Progenitor cell of endocrine pancreas (in vitro differentiated cells): ENCODE measurements around the gene MARCHF3. TPM values are rescaled to one million over a fixed set of nuclear protein-coding genes. Genes with fewer than 3 reads are reported as not detected.

ENCODE experiments used
- DNase-seq: peaks from one replicate; pipeline ENCODE4 v3.0.0; 2021; ENCODE audit warnings: low spot score; ENCODE audit not compliant: unreplicated experiment
- H3K27ac Mint-ChIP-seq: 2 replicates; pipeline ENCODE4 v1.8.0; 2021; ENCODE audit warnings: mild to moderate bottlenecking, moderate library complexity, mixed read lengths
- H3K27me3 Mint-ChIP-seq: 2 replicates; pipeline ENCODE4 v1.8.0; 2021; ENCODE audit warnings: mixed read lengths
- H3K36me3 Mint-ChIP-seq: 2 replicates; pipeline ENCODE4 v1.8.0; 2022; ENCODE audit warnings: mixed read lengths; ENCODE audit not compliant: insufficient read depth
- H3K4me1 Mint-ChIP-seq: 2 replicates; pipeline ENCODE4 v1.8.0; 2021; ENCODE audit warnings: low read depth, mixed read lengths
- H3K4me3 Mint-ChIP-seq: 2 replicates; pipeline ENCODE4 v1.8.0; 2021; ENCODE audit warnings: low read depth, mild to moderate bottlenecking, moderate library complexity, mixed read lengths
- H3K9me3 Mint-ChIP-seq: 2 replicates; pipeline ENCODE4 v1.8.0; 2021; ENCODE audit warnings: low read depth, mixed read lengths
- CTCF ChIP-seq: fragments of 200-600 bp; sonication (generic); IDR thresholded peaks from one replicate; pipeline ENCODE4 v1.5.0; 2021; ENCODE audit warnings: antibody characterized with exemption, mild to moderate bottlenecking; ENCODE audit not compliant: unreplicated experiment
- total RNA-seq: library from RNA; stranded (reverse); gene quantifications from 2 replicates; pipeline ENCODE4 v1.2.1, GENCODE V29; 2021

Gene MARCHF3
- total RNA-seq, 1 donor from 2014 or later, result 11.6 TPM

GRCh38 chr5:126994485-126994884, 35.9 kb downstream of the MARCHF3 start:
- Mint-ChIP-seq H3K36me3 (peaks cover 3% of the 10 kb centered on the region), H3K4me3 (no peak overlapping the region)
- no peak for TF ChIP-seq CTCF

DNA sequence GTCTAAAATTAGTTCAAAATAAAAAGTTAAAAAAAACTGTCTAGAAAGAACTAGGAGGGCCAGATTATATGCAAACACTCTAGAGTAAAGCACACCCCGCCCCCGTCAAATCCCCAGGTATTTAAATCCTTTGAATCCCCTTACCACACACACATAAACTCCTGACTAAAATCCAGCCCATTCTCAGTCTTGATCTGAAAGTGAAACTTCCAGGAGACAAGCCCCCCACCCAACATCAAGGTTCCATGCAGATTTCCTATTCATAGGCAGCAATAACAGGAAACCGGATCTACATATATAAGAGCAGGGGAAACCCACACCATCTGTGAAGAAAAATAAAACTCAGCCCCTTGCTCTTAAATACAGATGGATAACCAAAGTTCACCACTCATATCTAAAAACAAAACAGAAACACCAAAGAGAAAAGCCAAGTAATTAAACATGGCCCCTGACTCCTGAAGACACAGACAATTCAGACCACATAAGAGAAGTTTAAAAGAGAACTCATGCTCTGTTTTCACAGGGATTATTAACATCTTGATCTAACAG, 42.3 kb downstream of the MARCHF3 start:
- H3K9me3 Mint-ChIP-seq, result peaks cover 9% of the 10 kb centered on the region
- no peak for TF ChIP-seq CTCF
- no peak for DNase-seq
- no peak overlapping the region for H3K27ac Mint-ChIP-seq
- no peak overlapping the region for H3K4me3 Mint-ChIP-seq
- H3K27me3 Mint-ChIP-seq, result no peaks in the 10 kb centered on the region
- no peaks in the 10 kb centered on the region for H3K4me1 Mint-ChIP-seq
- H3K36me3 Mint-ChIP-seq, result peaks cover 3% of the 10 kb centered on the region

More at GRCh38 chr5:126994485-126994884, 35.9 kb downstream of the MARCHF3 start:
- Mint-ChIP-seq H3K27ac (no peak overlapping the region), H3K27me3 (no peaks in the 10 kb centered on the region), H3K4me1 (peaks cover 3% of the 10 kb centered on the region), H3K9me3 (peaks cover 9% of the 10 kb centered on the region)
- DNase-seq, result no peak

DNA sequence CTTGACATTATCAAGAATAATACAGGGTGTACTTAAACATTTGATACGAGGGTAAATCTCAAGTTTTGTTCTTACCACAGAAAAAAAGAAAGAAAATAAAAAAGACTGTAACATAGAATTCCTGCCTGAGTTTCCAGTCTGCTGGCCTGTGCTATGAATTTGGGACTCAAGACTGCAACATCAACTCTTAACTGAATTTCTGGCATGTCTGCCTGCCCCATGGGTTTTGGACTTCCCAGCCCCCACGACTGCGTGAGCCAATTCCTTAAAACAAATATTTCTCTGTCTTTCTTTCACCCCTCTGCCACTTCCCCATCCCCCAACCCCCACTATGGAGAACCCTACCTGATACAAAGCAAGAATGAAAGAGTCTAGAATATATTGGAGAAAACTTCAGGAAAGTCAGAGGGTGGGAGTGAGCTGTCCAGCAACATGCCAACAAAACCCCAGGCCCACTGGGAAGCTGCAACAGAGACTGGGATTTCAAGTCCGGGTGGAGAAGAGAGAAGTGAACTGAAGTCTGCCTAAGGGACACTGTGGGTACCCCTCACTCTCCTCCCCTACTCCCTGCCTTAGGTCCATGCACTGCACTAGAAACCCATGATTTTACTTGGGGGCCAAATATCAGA, 43.0 kb downstream of the MARCHF3 start:
- Mint-ChIP-seq H3K9me3 (peaks cover 6% of the 10 kb centered on the region), H3K4me3 (no peak overlapping the region), H3K36me3 (peaks cover 1% of the 10 kb centered on the region), H3K27ac (peak overlapping the region; percentile 19), H3K4me1 (no peaks in the 10 kb centered on the region), H3K27me3 (no peaks in the 10 kb centered on the region)
- TF ChIP-seq CTCF, result no peak
- DNase-seq, result no peak

- Mint-ChIP-seq H3K27me3 (no peaks in the 10 kb centered on the region), H3K27ac (no peak overlapping the region), H3K4me1 (no peaks in the 10 kb centered on the region), H3K4me3 (no peak overlapping the region), H3K36me3 (no peaks in the 10 kb centered on the region), H3K9me3 (no peaks in the 10 kb centered on the region)
- DNase-seq, result no peak
- no peak for TF ChIP-seq CTCF
Measured at GRCh38 chr5:126984632-126985031, 45.7 kb downstream of the MARCHF3 start.

DNA sequence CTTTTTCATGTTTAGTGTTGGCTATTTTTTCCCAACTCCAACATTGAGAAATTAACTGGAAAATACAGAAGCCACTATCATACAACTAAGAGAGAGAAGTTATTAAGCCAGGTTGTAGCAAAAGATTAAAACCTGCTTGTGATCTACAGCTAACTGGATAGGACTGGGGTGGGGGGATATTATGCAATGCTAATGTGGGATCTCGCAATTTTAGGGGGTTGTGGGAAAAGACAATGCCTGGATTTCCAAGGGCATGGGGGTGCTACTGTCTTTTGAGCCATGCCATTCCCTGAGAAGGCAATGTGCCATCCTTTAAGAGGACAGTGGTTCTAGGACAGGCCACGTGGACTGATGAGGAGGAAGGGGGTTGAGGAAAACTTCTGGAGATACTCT, 46.5 kb downstream of the MARCHF3 start:
- H3K27ac Mint-ChIP-seq, result no peak overlapping the region
- no peaks in the 10 kb centered on the region for H3K27me3 Mint-ChIP-seq
- H3K4me3 Mint-ChIP-seq, result no peak overlapping the region
- no peak for TF ChIP-seq CTCF
- no peaks in the 10 kb centered on the region for H3K9me3 Mint-ChIP-seq
- H3K36me3 Mint-ChIP-seq, result no peaks in the 10 kb centered on the region
- H3K4me1 Mint-ChIP-seq, result no peaks in the 10 kb centered on the region
- DNase-seq, result no peak
